Endothelial cell (in vitro differentiated cells): ENCODE measurements around the gene WDR44. TPM values are rescaled to one million over a fixed set of nuclear protein-coding genes. Genes with fewer than 3 reads are reported as not detected.

ENCODE experiments used
- DNase-seq: peaks from one replicate; pipeline ENCODE4 v3.0.0; 2021; ENCODE audit warnings: low spot score
- H3K27ac Mint-ChIP-seq: one replicate; pipeline ENCODE4 v1.8.0; 2021; ENCODE audit warnings: mixed read lengths, inconsistent platforms; ENCODE audit not compliant: unreplicated experiment
- H3K27me3 Mint-ChIP-seq: one replicate; pipeline ENCODE4 v1.8.0; 2021; ENCODE audit warnings: mild to moderate bottlenecking, moderate library complexity, mixed read lengths, inconsistent platforms; ENCODE audit not compliant: unreplicated experiment
- H3K36me3 Mint-ChIP-seq: one replicate; pipeline ENCODE4 v1.8.0; 2021; ENCODE audit warnings: mild to moderate bottlenecking, low read depth, mixed read lengths, inconsistent platforms; ENCODE audit not compliant: unreplicated experiment
- H3K4me1 Mint-ChIP-seq: one replicate; pipeline ENCODE4 v1.8.0; 2021; ENCODE audit warnings: mild to moderate bottlenecking, mixed read lengths, inconsistent platforms; ENCODE audit not compliant: unreplicated experiment
- H3K4me3 Mint-ChIP-seq: one replicate; pipeline ENCODE4 v1.8.0; 2021; ENCODE audit warnings: mild to moderate bottlenecking, mixed read lengths, inconsistent platforms; ENCODE audit not compliant: unreplicated experiment
- H3K9me3 Mint-ChIP-seq: one replicate; pipeline ENCODE4 v1.8.0; 2021; ENCODE audit warnings: mixed read lengths, inconsistent platforms; ENCODE audit not compliant: unreplicated experiment
- CTCF ChIP-seq: fragments of 200-600 bp; sonication (generic); IDR thresholded peaks from one replicate; pipeline ENCODE4 v1.5.0; 2021; ENCODE audit warnings: antibody characterized with exemption; ENCODE audit not compliant: unreplicated experiment
- total RNA-seq: library from RNA; stranded (reverse); fragmentation: NEBNext Ultra II Directional; extraction: Animal tissue kit (Norgen Biotek cat#: 25700); gene quantifications from one replicate; pipeline ENCODE4 v1.2.1, GENCODE V29; 2021; ENCODE audit not compliant: unreplicated experiment

The WDR44 gene
- total RNA-seq, 1 donor from 2014 or later: 14.7 TPM

- Mint-ChIP-seq H3K27ac (no peak overlapping the region), H3K27me3 (peaks cover 6% of the 10 kb centered on the region), H3K4me1 (peaks cover 11% of the 10 kb centered on the region), H3K9me3 (no peaks in the 10 kb centered on the region), H3K36me3 (peaks cover 14% of the 10 kb centered on the region), H3K4me3 (no peak overlapping the region)
- TF ChIP-seq CTCF: no peak
- DNase-seq: no peak
These were observed 72.9 kb downstream of the WDR44 start for GRCh38 chrX:118418811-118419251.

- H3K27me3 Mint-ChIP-seq: peaks cover 6% of the 10 kb centered on the region
- peaks cover 11% of the 10 kb centered on the region for H3K4me1 Mint-ChIP-seq
- no peak overlapping the region for H3K27ac Mint-ChIP-seq
- no peak overlapping the region for H3K4me3 Mint-ChIP-seq
- H3K36me3 Mint-ChIP-seq: peaks cover 17% of the 10 kb centered on the region
- no peak for TF ChIP-seq CTCF
- H3K9me3 Mint-ChIP-seq: no peaks in the 10 kb centered on the region
- DNase-seq: no peak
These were observed 74.6 kb downstream of the WDR44 start for GRCh38 chrX:118420462-118420861.

GRCh38 chrX:118423558-118423957 lies 77.7 kb downstream of the WDR44 start:
- Mint-ChIP-seq H3K4me1 (peaks cover under 1% of the 10 kb centered on the region), H3K9me3 (no peaks in the 10 kb centered on the region), H3K27me3 (no peaks in the 10 kb centered on the region), H3K36me3 (peaks cover 17% of the 10 kb centered on the region), H3K27ac (no peak overlapping the region), H3K4me3 (no peak overlapping the region)
- no peak for TF ChIP-seq CTCF
- no peak for DNase-seq

- no peak overlapping the region for H3K27ac Mint-ChIP-seq
- peaks cover 15% of the 10 kb centered on the region for H3K36me3 Mint-ChIP-seq
- DNase-seq: no peak
These were observed 86.9 kb downstream of the WDR44 start for GRCh38 chrX:118432799-118433198.

GRCh38 chrX:118437283-118437682 lies 91.4 kb downstream of the WDR44 start:
- Mint-ChIP-seq H3K27me3 (no peaks in the 10 kb centered on the region), H3K9me3 (no peaks in the 10 kb centered on the region), H3K27ac (no peak overlapping the region), H3K36me3 (peaks cover 9% of the 10 kb centered on the region), H3K4me3 (no peak overlapping the region), H3K4me1 (no peaks in the 10 kb centered on the region)
- TF ChIP-seq CTCF: no peak
- no peak for DNase-seq

More at GRCh38 chrX:118432799-118433198, 86.9 kb downstream of the WDR44 start:
- no peak overlapping the region for H3K4me3 Mint-ChIP-seq
- peaks cover 1% of the 10 kb centered on the region for H3K27me3 Mint-ChIP-seq
- no peaks in the 10 kb centered on the region for H3K4me1 Mint-ChIP-seq
- no peaks in the 10 kb centered on the region for H3K9me3 Mint-ChIP-seq
- no peak for TF ChIP-seq CTCF
